HG03060 (cell line): ENCODE results near the gene ZBTB21.

Source experiments
- ATAC-seq: cut with Tn5 transposase; IDR thresholded peaks from one replicate; pipeline ENCODE4 v1.9.1; 2021; ENCODE audit warnings: low read depth, moderate number of reproducible peaks; ENCODE audit not compliant: unreplicated experiment

ZBTB21 gene

DNA sequence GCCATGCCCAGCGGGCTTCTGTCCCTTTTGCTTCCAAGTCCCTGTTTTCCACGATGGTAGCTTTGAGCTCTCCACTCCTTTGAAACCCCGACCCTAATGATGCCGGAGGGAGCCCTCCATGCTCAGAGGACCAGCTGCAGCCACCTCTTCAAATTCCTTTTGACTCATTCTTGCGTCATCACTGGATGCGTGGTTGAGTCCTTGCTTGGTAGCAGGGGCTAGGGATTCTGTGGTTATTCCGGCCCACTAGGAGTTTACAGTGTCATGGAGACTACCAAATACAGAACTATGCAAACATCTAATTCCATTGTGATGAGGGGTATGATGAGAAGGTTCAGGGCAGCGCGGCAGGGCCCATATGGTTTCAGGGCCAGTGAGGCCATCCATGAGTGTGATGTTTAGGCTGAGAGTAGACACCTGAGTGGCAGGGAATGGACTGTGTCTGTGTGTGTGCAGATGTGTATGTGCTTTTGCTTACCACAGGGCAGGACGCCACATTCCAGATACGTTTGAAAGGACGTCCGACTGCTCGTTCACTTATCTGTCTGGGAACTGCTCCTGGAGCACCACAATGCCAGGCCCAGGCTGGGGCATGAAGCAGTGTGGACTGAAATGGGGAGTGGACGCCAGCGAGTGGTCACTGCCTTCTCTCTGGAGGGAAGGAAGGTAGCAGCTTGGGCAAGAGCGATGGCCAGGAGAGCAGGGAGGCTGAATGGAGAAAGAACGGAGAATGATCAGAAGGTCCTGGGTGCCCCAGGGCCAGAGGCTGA lies 30.4 kb upstream of the ZBTB21 start:
- ATAC-seq = no peak

DNA sequence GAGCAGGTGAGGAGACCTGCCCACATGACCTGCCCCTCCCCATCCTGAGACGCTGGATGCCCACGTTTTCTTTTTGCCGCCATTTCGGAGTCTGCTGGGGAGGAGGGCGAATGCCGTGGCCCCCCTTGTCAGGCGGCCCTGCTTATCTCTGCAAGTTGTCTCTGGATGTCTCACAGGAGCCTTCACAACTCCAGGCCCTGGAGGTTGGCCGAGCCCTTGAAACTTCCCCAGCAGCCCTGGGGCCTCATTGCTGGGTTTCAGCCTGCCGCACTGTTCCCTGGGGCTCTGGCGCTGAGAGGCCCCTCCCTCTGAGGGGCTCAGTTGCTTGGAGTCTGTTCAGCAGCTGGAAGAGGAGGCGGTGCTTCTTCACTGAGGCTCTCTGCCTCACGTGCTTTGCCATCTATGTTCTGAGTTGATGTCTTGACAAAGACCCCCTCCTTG lies 29.8 kb upstream of the ZBTB21 start:
- no peak for ATAC-seq

DNA sequence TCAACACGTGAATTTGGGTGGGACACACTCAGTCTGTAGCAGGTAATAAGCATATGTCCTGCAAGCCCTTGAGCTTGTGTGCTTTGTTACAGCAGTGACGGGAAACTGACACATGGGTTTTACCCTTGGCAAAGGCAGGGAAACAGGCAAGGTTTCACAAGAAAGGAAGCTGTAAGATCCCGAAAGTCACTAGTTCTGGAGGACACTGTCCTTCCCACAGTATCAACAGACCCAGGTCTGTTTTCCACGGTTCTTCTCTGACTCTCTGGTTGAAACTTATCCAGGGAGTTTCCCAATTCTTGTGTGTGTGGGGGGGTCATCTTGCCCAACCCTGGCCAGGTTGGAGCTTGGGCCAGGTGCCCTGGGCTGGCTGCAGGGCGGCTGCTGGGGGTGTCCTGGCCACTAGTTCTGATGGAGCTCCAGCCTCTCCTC lies 29.3 kb upstream of the ZBTB21 start:
- ATAC-seq = no peak

DNA sequence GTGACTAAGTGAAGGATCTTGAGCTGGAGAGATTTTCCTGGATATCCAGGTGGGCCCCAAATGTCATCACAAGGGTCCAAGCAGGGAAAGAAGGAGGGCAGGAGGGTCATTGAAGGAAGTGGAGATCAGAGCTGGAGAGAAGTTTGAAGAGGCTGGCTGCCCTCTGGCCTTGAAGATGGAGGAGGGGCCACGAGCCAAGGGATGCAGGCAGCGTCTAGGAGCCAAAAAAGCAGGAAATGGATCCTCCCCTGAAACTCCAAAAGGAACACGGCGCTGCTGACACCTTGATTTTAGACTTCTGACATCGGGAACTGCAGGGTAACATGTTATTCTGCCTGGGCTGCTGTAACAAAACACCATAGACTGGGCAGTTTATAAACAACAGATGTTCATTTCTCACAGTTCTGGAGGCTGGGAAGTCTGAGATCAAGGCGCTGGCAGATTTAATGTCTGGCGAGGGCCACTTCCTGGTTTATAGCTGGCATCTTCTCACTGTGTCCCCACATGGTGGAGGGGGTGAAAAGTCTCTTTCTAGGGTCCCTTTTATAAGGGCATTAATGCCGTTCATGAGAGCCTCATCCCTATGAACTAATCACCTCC lies 28.8 kb upstream of the ZBTB21 start:
- no peak for ATAC-seq

DNA sequence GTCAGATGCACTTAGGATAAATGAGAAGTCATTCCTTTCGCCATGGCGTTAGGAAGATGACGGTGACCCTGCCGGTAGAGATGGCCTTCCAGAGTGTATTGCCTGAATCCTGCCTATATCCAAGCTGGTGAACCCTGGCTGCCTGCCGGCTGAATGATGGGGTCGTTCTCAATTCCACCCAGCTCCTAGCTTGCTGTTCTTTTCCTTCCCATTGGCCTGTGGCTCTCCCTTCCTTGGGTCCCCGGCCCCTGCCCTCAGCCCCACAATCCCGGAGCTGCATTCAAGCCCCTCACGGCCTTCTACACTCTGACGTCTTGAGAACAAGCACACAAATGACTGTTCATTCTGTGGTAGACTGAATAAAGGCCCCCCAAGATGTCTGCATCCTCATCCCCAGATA lies 28.2 kb upstream of the ZBTB21 start:
- no peak for ATAC-seq

DNA sequence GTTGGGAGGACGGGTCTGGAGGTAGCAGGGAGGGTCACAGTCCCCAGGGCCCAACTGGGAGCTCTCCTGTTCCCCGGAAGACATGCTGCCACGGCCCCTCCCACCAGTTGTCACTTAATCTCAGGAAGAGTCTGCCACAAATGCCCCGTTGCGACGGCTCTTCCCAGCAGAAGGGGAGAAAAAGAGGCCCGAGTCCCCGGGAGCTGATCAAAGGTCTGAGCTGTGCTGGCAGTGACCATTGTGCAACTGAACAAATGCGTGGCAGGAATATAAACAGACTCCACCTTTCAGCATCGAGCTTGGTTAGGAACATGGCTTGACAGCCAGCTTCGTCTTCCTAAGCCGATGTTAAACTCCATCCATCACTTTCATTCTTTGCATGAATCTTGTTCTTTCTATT lies 27.8 kb upstream of the ZBTB21 start:
- no peak for ATAC-seq

DNA sequence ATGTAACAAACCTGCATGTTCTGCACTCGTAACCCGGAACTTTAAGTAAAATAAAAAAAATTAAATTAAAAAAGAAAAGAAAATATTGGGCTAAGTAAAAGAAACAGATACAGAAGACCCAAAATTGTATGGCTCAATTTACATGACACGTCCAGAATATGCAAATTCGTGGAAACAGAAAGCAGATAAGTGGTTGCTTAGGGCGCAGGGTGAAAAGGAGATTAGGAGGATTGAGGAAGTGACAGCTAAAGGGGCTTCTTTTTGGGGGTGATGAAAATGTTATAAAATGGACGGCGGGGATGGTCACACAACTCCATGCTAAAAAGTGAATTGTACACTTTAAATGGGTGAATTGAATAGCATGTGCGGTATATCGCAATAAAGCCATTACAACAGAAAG lies 27.4 kb upstream of the ZBTB21 start:
- no peak for ATAC-seq

DNA sequence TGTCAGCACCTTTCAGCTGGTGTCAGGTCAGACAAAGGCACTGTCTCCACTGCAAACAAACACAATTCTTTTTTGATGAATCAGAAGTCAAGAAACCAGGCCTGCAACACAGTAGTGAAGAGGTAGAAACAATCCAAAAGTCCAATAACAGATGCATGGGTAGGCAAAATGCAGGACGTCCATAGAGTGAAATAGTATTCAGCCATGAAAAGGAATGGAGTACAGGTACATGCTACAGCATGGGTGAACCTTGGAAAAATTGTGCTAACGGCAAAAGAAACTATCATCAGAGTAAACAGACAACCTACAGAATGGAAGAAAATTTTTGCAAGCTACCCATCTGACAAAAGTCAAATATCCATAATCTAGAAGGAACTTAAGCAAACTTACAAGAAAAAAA lies 26.2 kb upstream of the ZBTB21 start:
- ATAC-seq = no peak

DNA sequence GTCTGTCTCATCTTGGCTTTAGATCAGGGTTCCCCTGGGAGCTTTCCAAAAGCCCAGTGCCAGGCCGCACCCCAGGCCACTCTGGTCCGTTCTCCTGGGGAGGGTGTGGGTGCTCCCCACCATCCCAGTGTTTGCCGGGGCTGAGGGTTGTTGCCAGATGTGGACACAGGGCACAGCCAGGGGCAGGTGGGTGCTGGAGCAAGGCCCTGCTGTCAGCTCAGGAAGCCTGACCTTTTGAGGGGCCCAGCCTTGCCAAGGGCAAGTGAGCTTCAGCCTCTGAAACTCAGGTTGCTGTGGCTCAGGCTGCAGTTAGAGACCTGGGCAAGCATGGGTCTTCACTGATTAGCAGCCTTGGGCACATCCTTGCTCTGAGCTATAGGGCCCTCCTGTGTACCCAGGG lies 22.8 kb upstream of the ZBTB21 start:
- ATAC-seq = no peak

DNA sequence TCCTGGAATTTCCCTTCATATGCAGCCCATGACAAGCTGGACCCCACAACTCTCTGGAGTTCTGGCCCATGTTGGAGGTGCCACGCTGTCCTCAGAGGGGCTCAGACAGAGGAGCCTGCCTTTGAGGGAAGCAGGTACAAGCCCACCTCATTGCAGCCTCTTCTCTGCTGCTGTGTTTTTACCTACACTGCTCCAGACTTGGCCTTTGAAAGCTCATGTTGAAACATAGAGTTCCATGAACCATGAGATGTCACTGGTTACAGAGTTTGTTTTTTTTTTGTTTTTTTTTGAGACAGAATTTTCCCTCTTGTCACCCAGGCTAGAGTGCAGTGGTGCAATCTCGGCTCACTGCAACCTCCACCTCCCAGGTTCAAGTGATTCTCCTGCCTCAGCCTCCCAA lies 22.1 kb upstream of the ZBTB21 start:
- ATAC-seq = no peak

DNA sequence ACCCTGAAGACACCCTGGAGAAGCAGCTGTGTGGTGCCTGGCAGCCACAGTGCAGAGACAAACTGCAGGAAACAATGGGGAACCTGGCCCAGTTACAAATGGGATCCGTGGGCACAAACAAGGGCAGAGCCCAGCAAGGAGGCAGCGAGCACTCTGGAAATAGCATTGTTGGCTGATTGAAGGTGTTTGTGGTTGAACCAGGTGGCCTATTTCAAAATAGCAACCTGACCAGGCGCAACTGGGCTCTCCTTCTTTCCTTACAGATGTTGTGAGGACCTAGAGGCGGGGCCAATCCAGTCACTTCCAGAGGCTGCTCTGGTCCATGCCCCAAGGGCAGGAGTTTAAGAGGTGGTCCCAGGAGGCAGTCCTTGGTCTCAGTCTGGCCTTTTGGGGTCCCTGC lies 21.7 kb upstream of the ZBTB21 start:
- ATAC-seq = no peak

DNA sequence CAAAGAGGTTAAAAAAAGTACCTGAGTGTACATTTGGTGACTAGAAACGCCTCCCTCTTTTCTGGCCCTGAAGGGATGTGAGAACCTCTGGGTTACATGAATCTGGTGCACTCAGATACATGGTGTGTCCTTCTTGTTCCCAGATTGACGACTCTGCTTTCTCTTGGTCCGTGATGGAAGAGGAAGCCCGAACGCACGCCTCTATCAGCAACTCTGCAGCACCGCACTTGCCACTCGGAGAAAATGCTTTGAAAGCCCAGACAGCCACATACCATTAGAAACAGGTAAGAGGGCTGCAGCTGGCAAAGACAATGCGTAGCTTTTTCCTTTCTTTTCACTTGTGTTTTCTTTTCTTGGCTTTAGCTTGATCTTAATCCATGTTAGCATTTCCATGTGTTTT lies 21.1 kb upstream of the ZBTB21 start:
- no peak for ATAC-seq

DNA sequence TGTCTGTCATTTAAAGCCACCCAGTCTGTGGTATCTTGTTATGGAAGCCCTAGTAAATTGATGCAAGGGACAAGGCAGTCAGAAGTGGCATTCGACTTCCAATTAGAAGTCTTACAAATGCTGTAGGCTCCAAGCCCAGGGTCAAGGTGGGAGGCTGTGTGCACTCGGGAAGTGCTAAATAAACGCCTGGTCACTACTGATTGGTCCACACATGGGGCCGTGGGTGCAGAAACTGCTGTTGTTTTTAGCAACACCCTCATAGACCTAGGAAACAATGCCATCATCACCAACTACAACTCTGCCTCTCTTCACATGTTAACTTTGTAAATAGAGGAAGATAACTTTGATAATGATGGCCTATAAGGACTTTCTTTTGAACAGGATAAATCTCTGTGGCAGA lies 20.2 kb upstream of the ZBTB21 start:
- ATAC-seq = no peak

DNA sequence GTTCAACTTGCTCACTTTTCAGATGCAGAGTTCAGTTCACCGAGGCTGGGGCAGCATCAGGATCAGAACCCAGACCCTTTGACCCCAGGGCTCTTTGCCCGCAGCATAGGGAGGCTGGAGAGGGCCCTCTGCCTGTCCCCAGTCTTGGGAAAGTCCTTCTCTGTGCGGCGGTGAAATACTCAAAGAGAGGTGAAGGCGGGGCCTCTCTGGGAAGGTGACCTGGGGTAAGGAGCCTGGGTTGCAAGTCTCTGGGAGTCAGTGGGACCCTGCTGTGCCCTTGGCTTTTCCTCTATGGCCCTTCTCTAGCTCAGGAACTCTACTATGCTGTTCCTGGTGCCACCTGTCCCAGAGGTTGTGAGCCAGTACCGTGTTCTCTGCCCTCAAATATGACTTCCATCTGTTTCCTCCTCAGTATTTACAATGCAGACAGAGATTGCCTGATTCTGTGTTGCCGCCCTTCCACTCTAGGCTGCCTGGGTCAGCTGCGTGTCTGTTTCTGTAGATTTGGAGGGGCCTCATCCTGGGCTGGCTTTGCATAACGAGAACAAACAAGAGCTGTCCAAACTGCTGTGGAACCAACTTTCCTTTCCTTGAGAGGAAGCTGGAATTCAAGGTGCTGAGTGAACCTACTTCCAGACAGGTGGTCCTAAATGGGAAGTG lies 18.7 kb upstream of the ZBTB21 start:
- no peak for ATAC-seq

DNA sequence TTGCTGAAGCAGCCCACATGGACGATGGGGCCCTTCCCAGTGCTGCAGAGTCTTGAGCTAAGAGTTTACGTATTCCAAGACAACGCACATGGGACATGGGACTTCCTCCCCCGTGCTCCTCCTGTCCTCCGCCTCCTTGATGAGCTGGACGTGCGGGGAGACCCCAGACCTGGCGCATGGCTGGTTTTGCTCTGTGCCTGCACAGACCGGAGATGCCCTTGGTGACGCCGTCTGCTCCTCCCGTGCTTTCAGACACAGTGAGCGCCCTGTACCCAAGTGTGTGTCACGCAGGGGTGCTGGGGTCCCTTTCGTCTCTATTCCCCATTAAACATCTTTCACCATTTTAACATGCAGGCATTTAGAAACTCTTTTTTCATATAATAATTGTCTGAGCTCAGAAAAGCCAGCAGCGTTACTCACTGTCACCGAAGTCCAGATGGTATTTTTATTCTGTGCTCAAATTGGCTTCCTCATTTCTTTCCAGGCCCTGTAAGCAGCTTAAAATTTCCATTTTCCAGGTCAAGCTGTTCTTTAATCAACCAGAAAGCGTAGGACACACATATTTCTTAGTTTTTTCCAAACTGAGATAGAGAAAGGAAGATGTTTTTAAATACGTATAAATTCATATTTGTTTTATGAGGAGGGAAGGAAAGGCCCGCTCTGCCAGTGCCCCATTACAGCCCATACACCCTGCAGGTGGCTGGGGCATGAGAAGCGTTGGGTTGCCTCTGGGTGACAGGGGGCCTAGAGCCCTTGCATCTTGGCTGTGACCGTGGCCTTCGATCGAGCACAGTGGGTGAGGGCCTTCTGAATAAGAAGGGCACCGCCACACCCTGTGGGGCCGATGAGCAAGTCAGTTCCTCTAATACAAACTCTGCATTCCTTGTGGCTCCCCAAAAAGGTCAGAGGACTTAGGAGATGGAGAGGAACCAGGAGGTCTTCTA lies 17.9 kb upstream of the ZBTB21 start:
- ATAC-seq = no peak

DNA sequence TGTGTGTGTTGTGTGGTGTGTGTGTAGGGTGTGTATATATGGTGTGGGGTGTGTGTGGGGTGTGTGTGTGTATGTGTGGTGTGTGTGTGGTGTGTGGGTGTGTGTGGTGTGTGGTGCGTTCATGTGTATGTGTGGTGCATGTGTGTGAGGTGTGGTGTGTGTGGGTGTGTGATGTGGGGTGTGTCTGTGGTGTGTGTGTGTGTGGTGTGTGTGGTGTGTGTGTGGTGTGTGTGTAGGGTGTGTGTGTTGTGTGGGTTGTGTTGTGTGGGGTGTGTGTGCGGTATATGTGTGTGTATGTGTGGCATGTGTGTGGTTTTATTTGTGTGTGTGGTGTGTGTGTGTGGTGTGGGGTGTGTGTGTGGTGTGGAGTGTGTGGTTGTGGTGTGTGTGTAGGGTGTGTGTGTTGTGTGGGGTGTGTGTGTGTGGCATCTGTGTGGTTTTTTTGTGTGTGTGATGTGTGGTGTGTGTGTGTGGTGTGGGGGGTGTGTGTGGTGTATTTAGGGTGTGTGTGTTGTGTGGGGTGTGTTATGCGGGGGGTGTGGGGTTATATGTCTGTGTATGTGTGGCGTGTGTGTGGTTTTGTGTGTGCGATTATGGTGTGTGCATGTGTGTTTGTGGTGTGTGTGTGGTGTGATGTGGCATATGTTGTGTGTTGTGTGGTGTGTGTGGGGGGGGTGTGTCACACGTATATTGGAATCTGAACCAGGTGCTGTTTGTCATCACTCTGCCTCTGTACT lies 17.1 kb upstream of the ZBTB21 start:
- no peak for ATAC-seq

DNA sequence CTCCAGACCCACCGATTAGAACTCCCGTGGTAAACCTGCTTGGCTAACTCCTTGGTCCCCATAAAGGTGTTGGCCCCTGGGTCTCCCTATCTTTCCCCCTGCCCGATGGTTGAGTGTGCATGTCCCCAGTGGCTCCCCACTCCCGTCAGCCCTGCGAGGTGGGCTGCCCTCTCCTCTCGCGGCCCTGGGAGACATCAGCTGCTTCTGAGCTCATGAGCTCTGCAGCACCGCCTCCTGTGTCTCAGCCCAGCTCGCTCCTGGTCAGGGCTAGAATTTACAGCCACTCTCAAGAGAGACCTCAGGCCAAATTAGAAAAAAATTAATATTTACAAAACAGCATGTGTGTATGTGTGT lies 15.9 kb upstream of the ZBTB21 start:
- ATAC-seq = no peak

DNA sequence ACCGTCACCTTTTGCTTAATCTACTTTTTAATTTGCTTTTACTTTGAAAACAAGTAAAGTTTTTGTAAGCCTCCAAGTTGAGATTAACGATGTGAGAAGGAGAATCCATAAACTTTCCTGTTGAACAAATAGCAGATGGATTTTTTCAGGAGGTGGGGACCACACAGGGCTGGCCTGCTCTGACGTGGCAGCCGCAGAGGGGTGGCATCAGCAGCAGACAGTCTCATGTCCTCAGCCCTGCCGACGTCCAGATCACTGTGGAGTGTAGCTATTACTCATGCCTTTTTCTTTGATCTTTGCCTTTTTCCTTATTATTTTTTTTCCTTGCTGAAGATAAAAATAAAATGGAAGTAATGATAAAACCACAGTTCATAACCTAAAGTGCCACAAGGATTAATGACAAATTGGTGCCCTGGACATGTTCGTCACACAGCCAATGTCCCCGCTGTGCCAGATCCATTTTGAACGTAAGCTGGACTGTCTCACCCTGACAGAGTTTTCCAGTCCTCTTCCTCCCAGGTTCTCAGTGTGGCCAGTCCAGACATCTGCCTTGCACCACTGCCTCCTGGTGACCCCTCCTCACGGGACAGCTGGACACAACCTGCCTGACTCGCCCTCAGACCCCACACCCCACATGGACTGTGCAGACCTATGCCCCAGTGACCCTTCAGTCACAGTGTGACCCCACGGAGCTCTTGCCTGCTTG lies 15.4 kb upstream of the ZBTB21 start:
- no peak for ATAC-seq

DNA sequence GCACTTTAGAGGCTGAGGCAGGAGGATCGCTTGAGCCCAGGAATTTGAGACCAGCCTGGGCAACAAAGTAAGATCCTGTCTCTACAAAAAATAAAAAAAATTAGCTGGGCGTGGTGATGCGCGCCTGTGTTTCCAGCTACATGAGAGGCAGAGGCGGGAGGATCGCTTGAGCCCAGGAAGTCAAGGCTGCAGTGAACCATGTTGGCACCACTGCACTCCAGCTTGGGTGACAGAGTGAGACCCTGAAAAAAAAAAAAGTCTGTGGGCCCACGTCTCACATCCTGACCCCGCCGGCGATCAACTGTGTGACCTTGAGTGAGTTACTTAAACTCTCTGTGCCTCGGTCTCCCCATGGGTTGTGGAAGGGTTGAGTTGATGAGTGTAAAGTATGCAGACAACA lies 12.7 kb upstream of the ZBTB21 start:
- no peak for ATAC-seq

DNA sequence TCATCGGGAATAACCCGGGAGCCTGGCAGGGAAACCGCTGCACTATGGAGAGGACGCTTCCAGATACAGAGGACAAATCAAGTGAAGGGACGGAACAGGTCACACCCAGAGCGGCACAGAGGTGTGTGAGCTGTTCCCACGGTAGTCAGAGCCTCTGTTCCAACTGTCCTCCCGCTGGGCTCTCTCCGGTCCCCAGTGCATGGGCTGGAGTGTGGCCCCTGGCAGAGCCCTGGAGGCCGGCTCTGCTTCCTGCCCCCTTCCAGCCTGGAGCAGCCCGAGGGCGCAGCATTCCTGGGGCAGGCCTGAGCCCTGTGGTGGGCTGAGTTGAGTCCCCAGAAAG lies 11.9 kb upstream of the ZBTB21 start:
- ATAC-seq = no peak
